Measurements from ENCODE around the gene MED13L. TPM values are rescaled to one million over a fixed set of nuclear protein-coding genes. Genes with fewer than 3 reads are reported as not detected.

Gene MED13L
- total and polyA plus RNA-seq, 4 donors, result 7.9 to 94.0 (median 37.7) TPM

- Histone ChIP-seq H3K4me1 (ENCODE audit: control insufficient read depth in 4 of 4, insufficient read depth in 4 of 4, low read length in 3 of 4) (peaks cover 3 to 27% (median 22%) of the 10 kb centered on the region in 4 donors), H3K9ac (ENCODE audit: low read depth in 1 of 2, low read length in 2 of 2) (peak overlapping the region; percentile 67 to 93), H3K4me3 (ENCODE audit: low read depth in 1 of 3, low read length in 3 of 3) (peak overlapping the region; percentile 71 to 97 (median 96)), H3K27me3 (ENCODE audit: control insufficient read depth in 4 of 4, insufficient read depth in 4 of 4, low read length in 3 of 4) (no peaks in the 10 kb centered on the region), H3K36me3 (ENCODE audit: control insufficient read depth in 4 of 4, insufficient read depth in 3 of 4, low read depth in 1 of 4, low read length in 3 of 4) (no peaks in the 10 kb centered on the region), H3K9me3 (ENCODE audit: control insufficient read depth in 4 of 4, low read length in 3 of 4) (no peaks in the 10 kb centered on the region), H3K27ac (ENCODE audit: low read depth in 1 of 2, low read length in 2 of 2) (peak overlapping the region; percentile 85 to 89)
- peak; percentile 64 for DNase-seq (ENCODE audit: low spot score)
- no peak for TF ChIP-seq ATF3 (IDR thresholded peaks at IDR 0.05)
- peak in 1 of 2 donors; percentile 2 for TF ChIP-seq HNF4A (conservative IDR thresholded peaks at IDR 0.05)
- WGBS, result under 1% methylated on average over 87 of the region's 104 CpGs
Observed at GRCh38 chr12:116276652-116277466, 634 bp downstream of the MED13L start.

- Histone ChIP-seq H3K9me3 (ENCODE audit: control insufficient read depth in 4 of 4, low read length in 3 of 4) (no peaks in the 10 kb centered on the region), H3K4me1 (ENCODE audit: control insufficient read depth in 4 of 4, insufficient read depth in 4 of 4, low read length in 3 of 4) (peaks cover 3 to 27% (median 22%) of the 10 kb centered on the region in 4 donors), H3K27me3 (ENCODE audit: control insufficient read depth in 4 of 4, insufficient read depth in 4 of 4, low read length in 3 of 4) (no peaks in the 10 kb centered on the region), H3K27ac (ENCODE audit: low read depth in 1 of 2, low read length in 2 of 2) (no peak overlapping the region), H3K9ac (ENCODE audit: low read depth in 1 of 2, low read length in 2 of 2) (peak overlapping the region in 1 of 2 donors; percentile 38), H3K4me3 (ENCODE audit: low read depth in 1 of 3, low read length in 3 of 3) (no peak overlapping the region), H3K36me3 (ENCODE audit: control insufficient read depth in 4 of 4, insufficient read depth in 3 of 4, low read depth in 1 of 4, low read length in 3 of 4) (no peaks in the 10 kb centered on the region)
- DNase-seq (ENCODE audit: low spot score), result no peak
- WGBS, result 57% methylated on average over 5 of the region's 5 CpGs
- TF ChIP-seq RXRA (IDR thresholded peaks at IDR 0.05) (no peak), GABPA (IDR thresholded peaks at IDR 0.05 in 1 of 2, conservative IDR thresholded peaks at IDR 0.05 in 1 of 2) (no peak), RAD21 (IDR thresholded peaks at IDR 0.05) (no peak), FOXA2 (IDR thresholded peaks at IDR 0.05) (no peak), NR2F2 (IDR thresholded peaks at IDR 0.05) (no peak), SP1 (IDR thresholded peaks at IDR 0.05) (no peak), FOXA1 (IDR thresholded peaks at IDR 0.05) (no peak), HNF4G (IDR thresholded peaks at IDR 0.05) (no peak), ZBTB33 (IDR thresholded peaks at IDR 0.05) (no peak)
Observed at GRCh38 chr12:116274551-116275375, 2.7 kb downstream of the MED13L start.

- no peaks in the 10 kb centered on the region for H3K36me3 ChIP-seq (ENCODE audit: control insufficient read depth in 4 of 4, insufficient read depth in 3 of 4, low read depth in 1 of 4, low read length in 3 of 4)
- H3K9me3 ChIP-seq (ENCODE audit: control insufficient read depth in 4 of 4, low read length in 3 of 4), result no peaks in the 10 kb centered on the region
- peak overlapping the region in 1 of 2 donors; percentile 38 for H3K9ac ChIP-seq (ENCODE audit: low read depth in 1 of 2, low read length in 2 of 2)
- WGBS, result 77% methylated on average over 4 of the region's 4 CpGs
- no peaks in the 10 kb centered on the region for H3K27me3 ChIP-seq (ENCODE audit: control insufficient read depth in 4 of 4, insufficient read depth in 4 of 4, low read length in 3 of 4)
- H3K27ac ChIP-seq (ENCODE audit: low read depth in 1 of 2, low read length in 2 of 2), result no peak overlapping the region
- peaks cover 3 to 27% (median 22%) of the 10 kb centered on the region in 4 donors for H3K4me1 ChIP-seq (ENCODE audit: control insufficient read depth in 4 of 4, insufficient read depth in 4 of 4, low read length in 3 of 4)
- no peak overlapping the region for H3K4me3 ChIP-seq (ENCODE audit: low read depth in 1 of 3, low read length in 3 of 3)
- DNase-seq (ENCODE audit: low spot score), result no peak
- TF ChIP-seq ZBTB33 (IDR thresholded peaks at IDR 0.05) (no peak), GABPA (IDR thresholded peaks at IDR 0.05 in 1 of 2, conservative IDR thresholded peaks at IDR 0.05 in 1 of 2) (no peak), YY1 (IDR thresholded peaks at IDR 0.05) (no peak), JUND (IDR thresholded peaks at IDR 0.05) (no peak), NR2F2 (IDR thresholded peaks at IDR 0.05) (no peak), EGR1 (IDR thresholded peaks at IDR 0.05; ENCODE audit: low read depth in 2 of 2) (no peak), HNF4G (IDR thresholded peaks at IDR 0.05) (no peak), ATF3 (IDR thresholded peaks at IDR 0.05) (no peak), SP1 (IDR thresholded peaks at IDR 0.05) (no peak), FOXA2 (IDR thresholded peaks at IDR 0.05) (no peak), REST (IDR thresholded peaks at IDR 0.05) (no peak)
Observed at GRCh38 chr12:116273813-116274550, 3.5 kb downstream of the MED13L start.
